ENCODE measurements around the gene AHCYL1.
"Not testable (repeated sequence)": the region's sequence is repeated elsewhere in the genome, so short reads cannot be mapped to it uniquely, and the experiment has no call there.

The AHCYL1 gene

GRCh38 chr1:109951501-109951900, 33.1 kb upstream of the AHCYL1 start:
- not testable (repeated sequence) for H3K36me3 ChIP-seq (ENCODE audit: control insufficient read depth in 2 of 2, insufficient read depth in 2 of 2, low read length in 2 of 2); H3K4me3 ChIP-seq (ENCODE audit: low read length in 2 of 2); H3K9me3 ChIP-seq (ENCODE audit: control insufficient read depth in 2 of 2, low read length in 2 of 2); H3K9ac ChIP-seq (ENCODE audit: low read length in 2 of 2); H3K27ac ChIP-seq (ENCODE audit: low read length); H3K4me1 ChIP-seq (ENCODE audit: control insufficient read depth, insufficient read depth, low read length); H3K27me3 ChIP-seq (ENCODE audit: control insufficient read depth in 1 of 2, insufficient read depth in 2 of 2, low read length in 2 of 2)

GRCh38 chr1:109954041-109954512, 30.5 kb upstream of the AHCYL1 start:
- peaks cover 4% of the 10 kb centered on the region for H3K4me1 ChIP-seq (ENCODE audit: control insufficient read depth, insufficient read depth, low read length)
- H3K4me3 ChIP-seq (ENCODE audit: low read length in 2 of 2): no peak overlapping the region
- H3K36me3 ChIP-seq (ENCODE audit: control insufficient read depth in 2 of 2, insufficient read depth in 2 of 2, low read length in 2 of 2): no peaks in the 10 kb centered on the region
- H3K27me3 ChIP-seq (ENCODE audit: control insufficient read depth in 1 of 2, insufficient read depth in 2 of 2, low read length in 2 of 2): no peaks in the 10 kb centered on the region
- peak overlapping the region; percentile 62 for H3K27ac ChIP-seq (ENCODE audit: low read length)
- no peaks in the 10 kb centered on the region for H3K9me3 ChIP-seq (ENCODE audit: control insufficient read depth in 2 of 2, low read length in 2 of 2)
- no peak overlapping the region for H3K9ac ChIP-seq (ENCODE audit: low read length in 2 of 2)

GRCh38 chr1:109959632-109959973, 25.0 kb upstream of the AHCYL1 start:
- Histone ChIP-seq H3K9ac (ENCODE audit: low read length in 2 of 2) (peak overlapping the region in 1 of 2 donors; percentile 13), H3K4me3 (ENCODE audit: low read length in 2 of 2) (no peak overlapping the region), H3K36me3 (ENCODE audit: control insufficient read depth in 2 of 2, insufficient read depth in 2 of 2, low read length in 2 of 2) (no peaks in the 10 kb centered on the region), H3K9me3 (ENCODE audit: control insufficient read depth in 2 of 2, low read length in 2 of 2) (no peaks in the 10 kb centered on the region), H3K27me3 (ENCODE audit: control insufficient read depth in 1 of 2, insufficient read depth in 2 of 2, low read length in 2 of 2) (no peaks in the 10 kb centered on the region), H3K27ac (ENCODE audit: low read length) (no peak overlapping the region), H3K4me1 (ENCODE audit: control insufficient read depth, insufficient read depth, low read length) (peaks cover 8% of the 10 kb centered on the region)

GRCh38 chr1:109959974-109960744, 24.4 kb upstream of the AHCYL1 start:
- peaks cover 8% of the 10 kb centered on the region for H3K4me1 ChIP-seq (ENCODE audit: control insufficient read depth, insufficient read depth, low read length)
- no peaks in the 10 kb centered on the region for H3K36me3 ChIP-seq (ENCODE audit: control insufficient read depth in 2 of 2, insufficient read depth in 2 of 2, low read length in 2 of 2)
- H3K9ac ChIP-seq (ENCODE audit: low read length in 2 of 2): no peak overlapping the region
- no peaks in the 10 kb centered on the region for H3K9me3 ChIP-seq (ENCODE audit: control insufficient read depth in 2 of 2, low read length in 2 of 2)
- H3K4me3 ChIP-seq (ENCODE audit: low read length in 2 of 2): no peak overlapping the region
- H3K27me3 ChIP-seq (ENCODE audit: control insufficient read depth in 1 of 2, insufficient read depth in 2 of 2, low read length in 2 of 2): no peaks in the 10 kb centered on the region
- H3K27ac ChIP-seq (ENCODE audit: low read length): no peak overlapping the region

GRCh38 chr1:109960745-109961094, 23.8 kb upstream of the AHCYL1 start:
- Histone ChIP-seq H3K9me3 (ENCODE audit: control insufficient read depth in 2 of 2, low read length in 2 of 2) (no peaks in the 10 kb centered on the region), H3K9ac (ENCODE audit: low read length in 2 of 2) (no peak overlapping the region), H3K27ac (ENCODE audit: low read length) (no peak overlapping the region), H3K4me3 (ENCODE audit: low read length in 2 of 2) (no peak overlapping the region), H3K36me3 (ENCODE audit: control insufficient read depth in 2 of 2, insufficient read depth in 2 of 2, low read length in 2 of 2) (no peaks in the 10 kb centered on the region), H3K27me3 (ENCODE audit: control insufficient read depth in 1 of 2, insufficient read depth in 2 of 2, low read length in 2 of 2) (no peaks in the 10 kb centered on the region), H3K4me1 (ENCODE audit: control insufficient read depth, insufficient read depth, low read length) (peaks cover 8% of the 10 kb centered on the region)

GRCh38 chr1:109963864-109964263, 20.7 kb upstream of the AHCYL1 start:
- Histone ChIP-seq H3K4me1 (ENCODE audit: control insufficient read depth, insufficient read depth, low read length) (peaks cover 8% of the 10 kb centered on the region), H3K27ac (ENCODE audit: low read length) (no peak overlapping the region), H3K36me3 (ENCODE audit: control insufficient read depth in 2 of 2, insufficient read depth in 2 of 2, low read length in 2 of 2) (no peaks in the 10 kb centered on the region), H3K4me3 (ENCODE audit: low read length in 2 of 2) (no peak overlapping the region), H3K9ac (ENCODE audit: low read length in 2 of 2) (no peak overlapping the region), H3K27me3 (ENCODE audit: control insufficient read depth in 1 of 2, insufficient read depth in 2 of 2, low read length in 2 of 2) (no peaks in the 10 kb centered on the region), H3K9me3 (ENCODE audit: control insufficient read depth in 2 of 2, low read length in 2 of 2) (no peaks in the 10 kb centered on the region)

GRCh38 chr1:109969146-109969829, 15.3 kb upstream of the AHCYL1 start:
- Histone ChIP-seq H3K9ac (ENCODE audit: low read length in 2 of 2) (no peak overlapping the region), H3K9me3 (ENCODE audit: control insufficient read depth in 2 of 2, low read length in 2 of 2) (no peaks in the 10 kb centered on the region), H3K36me3 (ENCODE audit: control insufficient read depth in 2 of 2, insufficient read depth in 2 of 2, low read length in 2 of 2) (no peaks in the 10 kb centered on the region), H3K4me3 (ENCODE audit: low read length in 2 of 2) (no peak overlapping the region), H3K27me3 (ENCODE audit: control insufficient read depth in 1 of 2, insufficient read depth in 2 of 2, low read length in 2 of 2) (no peaks in the 10 kb centered on the region), H3K4me1 (ENCODE audit: control insufficient read depth, insufficient read depth, low read length) (no peaks in the 10 kb centered on the region), H3K27ac (ENCODE audit: low read length) (no peak overlapping the region)

- H3K9me3 ChIP-seq (ENCODE audit: control insufficient read depth in 2 of 2, low read length in 2 of 2): no peaks in the 10 kb centered on the region
- no peak overlapping the region for H3K4me3 ChIP-seq (ENCODE audit: low read length in 2 of 2)
- H3K4me1 ChIP-seq (ENCODE audit: control insufficient read depth, insufficient read depth, low read length): no peaks in the 10 kb centered on the region
- no peaks in the 10 kb centered on the region for H3K36me3 ChIP-seq (ENCODE audit: control insufficient read depth in 2 of 2, insufficient read depth in 2 of 2, low read length in 2 of 2)
- H3K27ac ChIP-seq (ENCODE audit: low read length): no peak overlapping the region
- H3K27me3 ChIP-seq (ENCODE audit: control insufficient read depth in 1 of 2, insufficient read depth in 2 of 2, low read length in 2 of 2): no peaks in the 10 kb centered on the region
- no peak overlapping the region for H3K9ac ChIP-seq (ENCODE audit: low read length in 2 of 2)
Observed at GRCh38 chr1:109969907-109970306, 14.7 kb upstream of the AHCYL1 start.

GRCh38 chr1:109971559-109971958, 13.0 kb upstream of the AHCYL1 start:
- Histone ChIP-seq H3K36me3 (ENCODE audit: control insufficient read depth in 2 of 2, insufficient read depth in 2 of 2, low read length in 2 of 2) (no peaks in the 10 kb centered on the region), H3K9me3 (ENCODE audit: control insufficient read depth in 2 of 2, low read length in 2 of 2) (no peaks in the 10 kb centered on the region), H3K9ac (ENCODE audit: low read length in 2 of 2) (no peak overlapping the region), H3K27me3 (ENCODE audit: control insufficient read depth in 1 of 2, insufficient read depth in 2 of 2, low read length in 2 of 2) (no peaks in the 10 kb centered on the region), H3K27ac (ENCODE audit: low read length) (no peak overlapping the region), H3K4me1 (ENCODE audit: control insufficient read depth, insufficient read depth, low read length) (no peaks in the 10 kb centered on the region), H3K4me3 (ENCODE audit: low read length in 2 of 2) (no peak overlapping the region)

- Histone ChIP-seq H3K27ac (ENCODE audit: low read length) (no peak overlapping the region), H3K36me3 (ENCODE audit: control insufficient read depth in 2 of 2, insufficient read depth in 2 of 2, low read length in 2 of 2) (no peaks in the 10 kb centered on the region), H3K27me3 (ENCODE audit: control insufficient read depth in 1 of 2, insufficient read depth in 2 of 2, low read length in 2 of 2) (no peaks in the 10 kb centered on the region), H3K9me3 (ENCODE audit: control insufficient read depth in 2 of 2, low read length in 2 of 2) (no peaks in the 10 kb centered on the region), H3K4me3 (ENCODE audit: low read length in 2 of 2) (no peak overlapping the region), H3K9ac (ENCODE audit: low read length in 2 of 2) (no peak overlapping the region), H3K4me1 (ENCODE audit: control insufficient read depth, insufficient read depth, low read length) (no peaks in the 10 kb centered on the region)
Observed at GRCh38 chr1:109974191-109974590, 10.4 kb upstream of the AHCYL1 start.

GRCh38 chr1:109975718-109976117, 8.8 kb upstream of the AHCYL1 start:
- no peak overlapping the region for H3K9ac ChIP-seq (ENCODE audit: low read length in 2 of 2)
- H3K9me3 ChIP-seq (ENCODE audit: control insufficient read depth in 2 of 2, low read length in 2 of 2): no peaks in the 10 kb centered on the region
- no peak overlapping the region for H3K27ac ChIP-seq (ENCODE audit: low read length)
- H3K27me3 ChIP-seq (ENCODE audit: control insufficient read depth in 1 of 2, insufficient read depth in 2 of 2, low read length in 2 of 2): no peaks in the 10 kb centered on the region
- H3K4me3 ChIP-seq (ENCODE audit: low read length in 2 of 2): no peak overlapping the region
- H3K36me3 ChIP-seq (ENCODE audit: control insufficient read depth in 2 of 2, insufficient read depth in 2 of 2, low read length in 2 of 2): no peaks in the 10 kb centered on the region
- H3K4me1 ChIP-seq (ENCODE audit: control insufficient read depth, insufficient read depth, low read length): no peaks in the 10 kb centered on the region

Measured in stomach smooth muscle (tissue), 2 donors.